ENCODE measurements around the gene CNTNAP2. TPM values are rescaled to one million over a fixed set of nuclear protein-coding genes. Genes with fewer than 3 reads are reported as not detected.
A peak's percentile ranks its signal among the peaks of the same experiment; 100 is the strongest.

Gene CNTNAP2
- polyA plus RNA-seq, 4 donors: 0.54 to 10.1 (median 2.6) TPM

- Histone ChIP-seq H3K36me3 (ENCODE audit: control insufficient read depth in 3 of 3, insufficient read depth in 2 of 3, low read depth in 1 of 3, low read length in 3 of 3) (no peaks in the 10 kb centered on the region), H3K27ac (ENCODE audit: low read depth in 1 of 3, low read length in 2 of 3) (no peak overlapping the region), H3K4me1 (ENCODE audit: control insufficient read depth in 3 of 3, insufficient read depth in 2 of 3, low read depth in 1 of 3, low read length in 2 of 3) (no peaks in the 10 kb centered on the region), H3K4me3 (ENCODE audit: low read depth in 1 of 3, low read length in 3 of 3) (no peak overlapping the region), H3K27me3 (ENCODE audit: control insufficient read depth in 3 of 3, insufficient read depth in 3 of 3, low read length in 3 of 3) (peaks cover 0 to 5% (median 0%) of the 10 kb centered on the region in 3 donors), H3K9me3 (ENCODE audit: control insufficient read depth in 2 of 2, insufficient read depth in 1 of 2, low read depth in 1 of 2, low read length in 1 of 2) (no peaks in the 10 kb centered on the region)
- no peak for DNase-seq
- WGBS, 3 donors: 61 to 63% (median 62%) methylated on average over 4 of the region's 4 CpGs
- no peak for FAIRE-seq
Observed at GRCh38 chr7:148121847-148122246, 2005.2 kb downstream of the CNTNAP2 start.

GRCh38 chr7:148124477-148124876 is 2007.9 kb downstream of the CNTNAP2 start:
- H3K9me3 ChIP-seq (ENCODE audit: control insufficient read depth in 2 of 2, insufficient read depth in 1 of 2, low read depth in 1 of 2, low read length in 1 of 2): no peaks in the 10 kb centered on the region
- WGBS, 3 donors: 59 to 79% (median 66%) methylated on average over 5 of the region's 5 CpGs

GRCh38 chr7:148127374-148127773 is 2010.8 kb downstream of the CNTNAP2 start:
- Histone ChIP-seq H3K27me3 (ENCODE audit: control insufficient read depth in 3 of 3, insufficient read depth in 3 of 3, low read length in 3 of 3) (no peaks in the 10 kb centered on the region), H3K4me3 (ENCODE audit: low read depth in 1 of 3, low read length in 3 of 3) (no peak overlapping the region), H3K4me1 (ENCODE audit: control insufficient read depth in 3 of 3, insufficient read depth in 2 of 3, low read depth in 1 of 3, low read length in 2 of 3) (no peaks in the 10 kb centered on the region), H3K27ac (ENCODE audit: low read depth in 1 of 3, low read length in 2 of 3) (no peak overlapping the region), H3K9me3 (ENCODE audit: control insufficient read depth in 2 of 2, insufficient read depth in 1 of 2, low read depth in 1 of 2, low read length in 1 of 2) (no peaks in the 10 kb centered on the region), H3K36me3 (ENCODE audit: control insufficient read depth in 3 of 3, insufficient read depth in 2 of 3, low read depth in 1 of 3, low read length in 3 of 3) (no peaks in the 10 kb centered on the region)
- FAIRE-seq (no peak), DNase-seq (no peak)
- 86 to 95% (median 91%) methylated on average over 1 of the region's 1 CpG for WGBS, 3 donors

More at GRCh38 chr7:148124477-148124876, 2007.9 kb downstream of the CNTNAP2 start:
- no peak for FAIRE-seq
- H3K27ac ChIP-seq (ENCODE audit: low read depth in 1 of 3, low read length in 2 of 3): no peak overlapping the region
- H3K36me3 ChIP-seq (ENCODE audit: control insufficient read depth in 3 of 3, insufficient read depth in 2 of 3, low read depth in 1 of 3, low read length in 3 of 3): no peaks in the 10 kb centered on the region
- no peak overlapping the region for H3K4me3 ChIP-seq (ENCODE audit: low read depth in 1 of 3, low read length in 3 of 3)
- no peaks in the 10 kb centered on the region for H3K27me3 ChIP-seq (ENCODE audit: control insufficient read depth in 3 of 3, insufficient read depth in 3 of 3, low read length in 3 of 3)
- DNase-seq: no peak
- H3K4me1 ChIP-seq (ENCODE audit: control insufficient read depth in 3 of 3, insufficient read depth in 2 of 3, low read depth in 1 of 3, low read length in 2 of 3): no peaks in the 10 kb centered on the region

GRCh38 chr7:148129023-148129422 is 2012.4 kb downstream of the CNTNAP2 start:
- no peaks in the 10 kb centered on the region for H3K27me3 ChIP-seq (ENCODE audit: control insufficient read depth in 3 of 3, insufficient read depth in 3 of 3, low read length in 3 of 3)
- no peak overlapping the region for H3K4me3 ChIP-seq (ENCODE audit: low read depth in 1 of 3, low read length in 3 of 3)
- DNase-seq (no peak), FAIRE-seq (no peak)
- H3K4me1 ChIP-seq (ENCODE audit: control insufficient read depth in 3 of 3, insufficient read depth in 2 of 3, low read depth in 1 of 3, low read length in 2 of 3): no peaks in the 10 kb centered on the region
- 66 to 78% (median 71%) methylated on average over 6 of the region's 6 CpGs for WGBS, 3 donors
- H3K9me3 ChIP-seq (ENCODE audit: control insufficient read depth in 2 of 2, insufficient read depth in 1 of 2, low read depth in 1 of 2, low read length in 1 of 2): no peaks in the 10 kb centered on the region
- H3K27ac ChIP-seq (ENCODE audit: low read depth in 1 of 3, low read length in 2 of 3): no peak overlapping the region
- H3K36me3 ChIP-seq (ENCODE audit: control insufficient read depth in 3 of 3, insufficient read depth in 2 of 3, low read depth in 1 of 3, low read length in 3 of 3): no peaks in the 10 kb centered on the region

- no peak overlapping the region for H3K27ac ChIP-seq (ENCODE audit: low read depth in 1 of 3, low read length in 2 of 3)
- no peak for DNase-seq
- FAIRE-seq: no peak
- H3K4me1 ChIP-seq (ENCODE audit: control insufficient read depth in 3 of 3, insufficient read depth in 2 of 3, low read depth in 1 of 3, low read length in 2 of 3): no peaks in the 10 kb centered on the region
- H3K9me3 ChIP-seq (ENCODE audit: control insufficient read depth in 2 of 2, insufficient read depth in 1 of 2, low read depth in 1 of 2, low read length in 1 of 2): peaks cover 0 to 5% of the 10 kb centered on the region in 2 donors
- no peaks in the 10 kb centered on the region for H3K36me3 ChIP-seq (ENCODE audit: control insufficient read depth in 3 of 3, insufficient read depth in 2 of 3, low read depth in 1 of 3, low read length in 3 of 3)
- H3K4me3 ChIP-seq (ENCODE audit: low read depth in 1 of 3, low read length in 3 of 3): no peak overlapping the region
- WGBS, 3 donors: 42 to 63% (median 49%) methylated on average over 2 of the region's 2 CpGs
- no peaks in the 10 kb centered on the region for H3K27me3 ChIP-seq (ENCODE audit: control insufficient read depth in 3 of 3, insufficient read depth in 3 of 3, low read length in 3 of 3)
Observed at GRCh38 chr7:148135116-148135515, 2018.5 kb downstream of the CNTNAP2 start.

- Histone ChIP-seq H3K27me3 (ENCODE audit: control insufficient read depth in 3 of 3, insufficient read depth in 3 of 3, low read length in 3 of 3) (no peaks in the 10 kb centered on the region), H3K36me3 (ENCODE audit: control insufficient read depth in 3 of 3, insufficient read depth in 2 of 3, low read depth in 1 of 3, low read length in 3 of 3) (no peaks in the 10 kb centered on the region), H3K4me3 (ENCODE audit: low read depth in 1 of 3, low read length in 3 of 3) (no peak overlapping the region), H3K4me1 (ENCODE audit: control insufficient read depth in 3 of 3, insufficient read depth in 2 of 3, low read depth in 1 of 3, low read length in 2 of 3) (no peaks in the 10 kb centered on the region), H3K27ac (ENCODE audit: low read depth in 1 of 3, low read length in 2 of 3) (no peak overlapping the region), H3K9me3 (ENCODE audit: control insufficient read depth in 2 of 2, insufficient read depth in 1 of 2, low read depth in 1 of 2, low read length in 1 of 2) (peaks cover 0 to 5% of the 10 kb centered on the region in 2 donors)
- WGBS, 3 donors: 86 to 95% (median 89%) methylated on average over 3 of the region's 3 CpGs
- DNase-seq: no peak
- FAIRE-seq: no peak
Observed at GRCh38 chr7:148135997-148136396, 2019.4 kb downstream of the CNTNAP2 start.

GRCh38 chr7:148142660-148143248 is 2026.2 kb downstream of the CNTNAP2 start:
- WGBS, 3 donors: 36 to 47% (median 39%) methylated on average over 4 of the region's 4 CpGs
- no peaks in the 10 kb centered on the region for H3K36me3 ChIP-seq (ENCODE audit: control insufficient read depth in 3 of 3, insufficient read depth in 2 of 3, low read depth in 1 of 3, low read length in 3 of 3)
- FAIRE-seq: no peak
- H3K27ac ChIP-seq (ENCODE audit: low read depth in 1 of 3, low read length in 2 of 3): no peak overlapping the region
- H3K9me3 ChIP-seq (ENCODE audit: control insufficient read depth in 2 of 2, insufficient read depth in 1 of 2, low read depth in 1 of 2, low read length in 1 of 2): peaks cover 0 to 8% of the 10 kb centered on the region in 2 donors
- no peak overlapping the region for H3K4me3 ChIP-seq (ENCODE audit: low read depth in 1 of 3, low read length in 3 of 3)
- H3K4me1 ChIP-seq (ENCODE audit: control insufficient read depth in 3 of 3, insufficient read depth in 2 of 3, low read depth in 1 of 3, low read length in 2 of 3): no peaks in the 10 kb centered on the region
- DNase-seq: peak; percentile 35 to 65
- H3K27me3 ChIP-seq (ENCODE audit: control insufficient read depth in 3 of 3, insufficient read depth in 3 of 3, low read length in 3 of 3): peaks cover 0 to 2% (median 0%) of the 10 kb centered on the region in 3 donors

GRCh38 chr7:148144827-148145226 is 2028.2 kb downstream of the CNTNAP2 start:
- Histone ChIP-seq H3K9me3 (ENCODE audit: control insufficient read depth in 2 of 2, insufficient read depth in 1 of 2, low read depth in 1 of 2, low read length in 1 of 2) (peaks cover 0 to 5% of the 10 kb centered on the region in 2 donors), H3K4me3 (ENCODE audit: low read depth in 1 of 3, low read length in 3 of 3) (no peak overlapping the region), H3K27ac (ENCODE audit: low read depth in 1 of 3, low read length in 2 of 3) (no peak overlapping the region), H3K36me3 (ENCODE audit: control insufficient read depth in 3 of 3, insufficient read depth in 2 of 3, low read depth in 1 of 3, low read length in 3 of 3) (no peaks in the 10 kb centered on the region), H3K4me1 (ENCODE audit: control insufficient read depth in 3 of 3, insufficient read depth in 2 of 3, low read depth in 1 of 3, low read length in 2 of 3) (no peaks in the 10 kb centered on the region), H3K27me3 (ENCODE audit: control insufficient read depth in 3 of 3, insufficient read depth in 3 of 3, low read length in 3 of 3) (peaks cover 0 to 2% (median 0%) of the 10 kb centered on the region in 3 donors)
- 55 to 75% (median 70%) methylated on average over 4 of the region's 4 CpGs for WGBS, 3 donors
- DNase-seq (no peak), FAIRE-seq (no peak)

- Histone ChIP-seq H3K27ac (ENCODE audit: low read depth in 1 of 3, low read length in 2 of 3) (no peak overlapping the region), H3K36me3 (ENCODE audit: control insufficient read depth in 3 of 3, insufficient read depth in 2 of 3, low read depth in 1 of 3, low read length in 3 of 3) (no peaks in the 10 kb centered on the region), H3K4me1 (ENCODE audit: control insufficient read depth in 3 of 3, insufficient read depth in 2 of 3, low read depth in 1 of 3, low read length in 2 of 3) (no peaks in the 10 kb centered on the region), H3K27me3 (ENCODE audit: control insufficient read depth in 3 of 3, insufficient read depth in 3 of 3, low read length in 3 of 3) (peaks cover 0 to 2% (median 0%) of the 10 kb centered on the region in 3 donors), H3K9me3 (ENCODE audit: control insufficient read depth in 2 of 2, insufficient read depth in 1 of 2, low read depth in 1 of 2, low read length in 1 of 2) (peaks cover 0 to 3% of the 10 kb centered on the region in 2 donors), H3K4me3 (ENCODE audit: low read depth in 1 of 3, low read length in 3 of 3) (no peak overlapping the region)
- 88 to 95% (median 94%) methylated on average over 2 of the region's 2 CpGs for WGBS, 3 donors
- FAIRE-seq: no peak
- DNase-seq: no peak
Observed at GRCh38 chr7:148146346-148146745, 2029.7 kb downstream of the CNTNAP2 start.

Data from small intestine (tissue), 7 donors.